H1 (cell line): ENCODE measurements around the gene JDP2. TPM values are rescaled to one million over a fixed set of nuclear protein-coding genes. Genes with fewer than 3 reads are reported as not detected.

ENCODE experiments used
- CHD7 ChIP-seq: fragments of 300-600 bp; sonication (generic); IDR thresholded peaks from 2 replicates; pipeline ENCODE4 v1.7.1; 2012; ENCODE audit warnings: low read length, moderate library complexity, mild to moderate bottlenecking, inconsistent platforms; ENCODE audit not compliant: insufficient replicate concordance
- CREB1 ChIP-seq: IDR thresholded peaks from 2 replicates; pipeline ENCODE4 v1.6.1; 2012; ENCODE audit warnings: inconsistent platforms
- SIN3A ChIP-seq, 2 experiments: IDR thresholded peaks in 1 of 2; conservative IDR thresholded peaks in 1 of 2; 2 replicates each; pipeline ENCODE4 v1.6.1; 2011 to 2012; ENCODE audit warnings: low read length in 2 of 2, improper control_type of control experiment in 1 of 2, low read depth in 1 of 2, mild to moderate bottlenecking in 1 of 2
- TBP ChIP-seq: IDR thresholded peaks from 2 replicates; pipeline ENCODE4 v1.6.1; 2011; ENCODE audit warnings: low read depth, low read length, improper control_type of control experiment
- polyA plus RNA-seq, 7 experiments: library from polyadenylated mRNA; depleted of rRNA in 3 of 7; stranded (reverse) in 5 of 7; unstranded in 2 of 7; fragments of >200 nt in 5 of 7; fragments of 200-250 nt in 2 of 7; gene quantifications; 1 replicate in 5 of 7; 2 replicates in 1 of 7; 4 replicates in 1 of 7; pipeline versions ENCODE4 v1.2.1 to v1.2.3, GENCODE V29; 2011 to 2013; ENCODE audit warnings: missing spikeins in 2 of 7, mixed read lengths in 2 of 7
- total RNA-seq: library from RNA; stranded (reverse); fragmentation: NEBNext Ultra II Directional; extraction: Animal tissue kit (Norgen Biotek cat#: 25700); gene quantifications from 2 replicates; pipeline ENCODE4 v1.2.1, GENCODE V29; 2021

JDP2 gene
- total and polyA plus RNA-seq, 2 of the 8 experiments (the other 6 are each of a cell fraction or from before 2014, with no cell fraction given): 8.9 to 27.2 TPM

GRCh38 chr14:75482366-75482765, 54.5 kb downstream of the JDP2 start (continued):
- no peak for TF ChIP-seq CHD7
- no peak for TF ChIP-seq CREB1
- no peak for TF ChIP-seq SIN3A (conservative IDR thresholded peaks at IDR 0.05 in 1 of 2, IDR thresholded peaks at IDR 0.05 in 1 of 2; ENCODE audit: low read depth in 1 of 2, low read length in 2 of 2)
- TF ChIP-seq TBP: no peak
